AG08396 (cell line): ENCODE data around the gene SORCS1.

Experiments
- DNase-seq: peaks from one replicate; pipeline ENCODE4 v3.0.0; 2012; ENCODE audit warnings: low spot score, mixed read lengths

SORCS1 gene

GRCh38 chr10:107163881-107164861, at the start of gene SORCS1:
TSS of gene SORCS1 (minus strand) at chr10:107164706.
- DNase-seq = peak; percentile 8

- no peak for DNase-seq
These were observed 49.8 kb upstream of the SORCS1 start for GRCh38 chr10:107214261-107214660.

GRCh38 chr10:107213861-107214260, 49.4 kb upstream of the SORCS1 start:
- no peak for DNase-seq

GRCh38 chr10:107206833-107207232, 42.3 kb upstream of the SORCS1 start:
- DNase-seq = no peak

DNA sequence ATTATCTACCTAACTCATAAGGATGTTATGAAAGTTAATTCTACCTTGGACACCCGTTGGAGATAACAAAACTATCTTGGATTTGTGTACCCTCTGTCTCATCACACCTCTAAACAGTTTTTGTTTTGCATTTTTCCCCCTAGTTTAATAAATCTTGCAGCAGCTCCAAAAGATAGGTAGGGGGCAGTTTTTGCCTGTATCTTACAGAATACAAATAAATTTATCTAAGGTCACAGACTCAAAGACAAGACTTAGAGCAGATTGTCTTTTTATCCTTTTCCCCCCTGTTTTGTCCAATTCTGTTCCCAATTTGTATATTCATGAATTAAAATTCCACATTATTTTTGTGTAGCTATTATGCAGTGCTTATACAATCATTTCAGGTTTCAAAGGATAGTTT, 5.0 kb upstream of the SORCS1 start:
- no peak for DNase-seq

- no peak for DNase-seq
These were observed 4.2 kb upstream of the SORCS1 start for GRCh38 chr10:107168738-107169137.

DNA sequence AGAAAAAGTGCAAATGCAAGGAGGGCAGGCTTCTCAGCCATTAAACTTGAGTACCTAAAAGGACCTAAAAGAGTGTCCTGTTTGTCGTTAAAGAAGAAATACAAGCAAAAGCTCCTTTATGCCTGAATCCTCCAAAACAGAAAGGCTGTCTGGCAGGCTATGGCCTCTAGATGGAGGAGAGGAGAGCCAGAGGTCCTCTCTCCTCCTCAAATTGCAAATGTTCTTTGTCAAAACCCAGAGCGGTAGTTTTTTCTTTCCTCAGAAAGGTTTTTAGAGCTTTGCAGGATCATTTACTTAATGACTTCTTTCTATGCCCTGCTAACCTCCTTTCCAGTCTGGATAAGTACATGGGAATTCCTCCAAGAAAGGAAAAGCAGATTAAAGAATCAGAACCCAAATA, 1.9 kb upstream of the SORCS1 start:
- no peak for DNase-seq

DNA sequence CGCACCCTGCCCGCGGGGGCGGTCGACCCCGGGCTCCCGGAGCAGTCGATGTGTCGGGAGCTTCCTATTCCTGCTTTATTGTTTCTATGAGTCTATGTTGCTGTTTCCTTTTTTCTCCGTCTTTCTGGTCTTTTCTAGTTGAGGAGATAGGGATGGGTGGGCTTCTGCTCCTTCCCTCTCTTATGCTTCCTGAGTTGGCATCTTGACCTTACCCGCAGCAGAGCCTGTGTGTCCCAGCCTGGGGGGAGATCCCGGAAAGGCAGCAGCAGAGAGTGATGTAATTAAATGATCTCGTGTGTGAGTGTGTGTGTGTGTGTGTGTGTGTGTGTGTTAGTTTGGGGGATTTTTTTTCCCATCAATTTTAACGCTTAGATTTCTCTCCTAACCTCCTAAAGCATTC, 486 bp upstream of the SORCS1 start:
- no peak for DNase-seq

- DNase-seq = no peak
These were observed 1.2 kb downstream of the SORCS1 start for GRCh38 chr10:107163076-107163855.

GRCh38 chr10:107160866-107161265, 3.6 kb downstream of the SORCS1 start:
- DNase-seq = no peak

DNA sequence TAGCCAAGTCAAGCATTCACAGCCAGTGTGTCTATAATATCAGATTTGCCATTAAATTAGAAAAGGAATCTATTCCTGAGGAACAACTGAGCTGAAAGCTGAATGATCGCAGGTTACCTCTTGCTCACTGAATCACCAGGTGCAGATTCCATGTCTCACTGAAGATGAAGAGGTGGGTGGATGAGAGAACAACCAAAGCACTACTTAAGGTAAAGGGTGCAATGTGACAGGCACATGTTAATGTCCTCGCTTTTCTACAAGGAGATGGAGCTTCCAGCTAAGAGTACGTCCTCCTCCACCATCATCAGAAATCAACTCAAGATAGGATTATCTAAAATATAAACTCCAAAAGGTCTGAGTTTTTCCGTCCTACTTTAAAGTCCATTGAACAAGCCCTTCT, 4.6 kb downstream of the SORCS1 start:
- DNase-seq = no peak

GRCh38 chr10:107157071-107157470, 7.4 kb downstream of the SORCS1 start:
- DNase-seq = no peak

DNA sequence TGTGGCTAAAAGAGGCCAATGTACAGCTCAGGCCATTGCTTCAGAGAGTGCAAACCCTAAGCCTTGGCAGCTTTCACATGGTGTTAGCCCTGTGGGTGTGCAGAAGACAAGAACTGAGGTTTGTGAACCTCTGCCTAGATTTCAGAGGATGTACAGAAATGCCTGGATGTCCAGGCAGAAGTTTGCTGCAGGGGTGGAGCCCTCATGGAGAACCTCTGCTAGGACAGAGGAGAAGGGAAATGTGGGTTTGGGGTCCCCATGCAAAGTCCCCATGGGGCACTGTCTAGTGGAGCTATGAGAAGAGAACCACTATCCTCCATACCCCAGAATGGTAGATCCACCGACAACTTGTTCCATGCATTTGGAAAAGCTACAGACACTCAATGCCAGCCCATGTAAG, 12.4 kb downstream of the SORCS1 start:
- no peak for DNase-seq

DNA sequence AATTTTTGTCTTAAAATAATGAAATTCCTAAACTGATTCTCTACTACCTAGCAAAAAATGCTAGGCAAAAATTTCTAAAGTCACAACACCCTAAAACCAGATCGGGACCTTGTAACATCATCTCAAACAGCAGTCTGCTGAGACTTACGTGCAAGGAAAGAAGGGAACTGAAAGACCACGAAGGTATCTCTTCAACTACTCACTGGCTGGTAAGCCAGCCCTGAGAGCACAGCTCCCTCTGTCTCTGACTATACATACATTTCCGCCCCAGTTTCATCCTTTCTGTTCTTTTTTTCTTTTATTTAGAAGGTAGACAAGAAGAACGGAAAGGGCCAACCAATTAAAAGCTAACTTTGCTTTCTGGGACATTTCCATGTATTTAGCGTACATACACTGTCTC, 15.6 kb downstream of the SORCS1 start:
- no peak for DNase-seq

DNA sequence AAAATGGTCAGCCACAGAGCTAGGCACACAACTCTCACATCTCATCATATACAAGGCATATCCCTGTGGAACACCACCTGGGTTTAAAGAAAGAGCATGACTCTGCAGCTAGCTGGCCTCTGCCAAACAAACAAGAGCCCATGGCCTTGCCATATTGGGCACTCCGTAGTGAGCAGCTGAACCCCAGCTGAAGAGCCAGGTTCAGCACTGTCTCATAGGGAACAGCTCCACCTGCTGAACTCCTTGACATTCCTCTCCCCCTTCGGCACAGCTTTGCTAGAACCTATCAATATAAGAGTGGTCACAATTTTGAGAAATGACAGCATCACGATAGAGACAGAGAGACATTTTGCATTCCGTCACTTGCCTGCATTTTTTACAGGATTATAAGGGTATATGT, 20.0 kb downstream of the SORCS1 start:
- DNase-seq = no peak

DNA sequence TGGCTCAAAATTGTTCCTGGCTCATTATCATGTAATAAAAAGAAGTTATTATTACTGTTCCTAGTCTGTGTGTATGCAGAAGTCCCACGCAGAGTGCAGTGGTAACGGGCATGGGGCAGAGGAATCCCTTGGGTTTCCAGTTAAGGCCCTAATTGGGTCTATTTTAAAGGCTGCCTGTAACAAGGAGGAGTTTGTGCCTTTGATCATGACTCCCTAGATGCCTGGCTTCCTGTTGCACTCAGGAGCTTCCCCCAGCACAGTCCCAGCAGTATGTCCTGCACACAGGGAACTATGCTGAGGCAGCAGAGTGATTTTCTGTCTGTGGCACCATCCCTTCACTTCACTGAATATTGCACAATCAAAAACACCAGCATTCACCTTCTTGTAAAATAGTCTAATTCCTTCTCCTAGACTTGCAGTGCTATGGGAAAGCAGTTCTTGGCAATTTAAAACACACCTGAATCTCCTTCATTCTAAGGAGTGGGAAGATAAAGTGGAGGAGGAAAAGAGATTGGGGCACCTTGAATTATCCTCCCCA, 22.9 kb downstream of the SORCS1 start:
- no peak for DNase-seq

- DNase-seq = no peak
These were observed 25.3 kb downstream of the SORCS1 start for GRCh38 chr10:107139237-107139636.

- DNase-seq = no peak
These were observed 30.9 kb downstream of the SORCS1 start for GRCh38 chr10:107133656-107134055.

- DNase-seq = no peak
These were observed 35.5 kb downstream of the SORCS1 start for GRCh38 chr10:107129000-107129399.

DNA sequence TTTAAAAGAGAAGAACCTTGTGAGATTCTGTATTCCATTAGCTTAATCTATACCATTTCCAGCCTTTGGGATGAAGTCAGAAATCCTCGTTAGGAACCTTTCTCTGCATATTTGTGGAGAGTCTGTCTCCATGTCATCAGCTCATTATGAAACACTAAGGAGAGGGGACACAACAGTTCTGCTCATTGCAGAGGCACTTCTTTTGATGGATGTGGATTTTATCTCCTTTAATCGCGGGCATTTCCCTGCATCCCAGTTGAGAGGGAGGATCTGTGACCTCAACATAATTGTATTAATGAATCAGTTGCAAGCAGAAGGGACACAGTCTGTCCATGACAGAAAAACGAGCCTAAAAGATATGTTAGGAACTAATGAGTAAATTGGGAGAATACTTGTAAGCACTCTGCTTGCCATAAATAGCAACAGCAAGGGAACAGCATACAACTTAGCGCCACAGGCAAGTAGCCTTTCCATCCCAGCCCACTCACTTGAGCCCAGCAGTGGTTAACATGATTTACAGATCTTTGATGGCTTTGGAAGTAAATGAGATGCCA, 37.9 kb downstream of the SORCS1 start:
- no peak for DNase-seq

GRCh38 chr10:107122703-107123102, 41.8 kb downstream of the SORCS1 start:
- DNase-seq = no peak

DNA sequence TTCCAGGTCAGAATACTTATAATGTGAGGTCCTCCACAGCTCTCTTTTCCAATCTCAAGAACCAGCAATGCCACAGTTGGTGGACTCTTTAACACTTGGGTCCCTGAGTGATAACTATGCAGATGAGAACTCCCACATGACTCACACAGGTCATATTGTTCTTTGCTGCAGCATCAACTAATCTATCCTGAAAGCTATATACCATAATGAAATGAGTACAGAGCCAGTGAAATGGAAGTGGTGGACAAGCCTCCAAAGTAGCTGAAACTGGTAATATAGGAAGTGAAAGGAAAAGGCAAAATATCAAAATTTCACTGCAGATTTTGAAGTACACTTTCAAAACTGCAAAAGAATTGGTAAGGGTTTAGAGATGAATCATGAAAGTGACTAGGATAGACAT, 45.6 kb downstream of the SORCS1 start:
- no peak for DNase-seq
